Stimulated activated CD8-positive, alpha-beta memory T cell treated with anti-CD3 and anti-CD28 coated beads, Interleukin-4, amount 100 ng/mL, for 24 hours (primary cell): ENCODE measurements around the gene MYO9A.

Source experiments
- DNase-seq: peaks from one replicate; pipeline ENCODE4 v3.0.0-alpha.2; 2020; ENCODE audit warnings: low read depth

Gene MYO9A, protein sequence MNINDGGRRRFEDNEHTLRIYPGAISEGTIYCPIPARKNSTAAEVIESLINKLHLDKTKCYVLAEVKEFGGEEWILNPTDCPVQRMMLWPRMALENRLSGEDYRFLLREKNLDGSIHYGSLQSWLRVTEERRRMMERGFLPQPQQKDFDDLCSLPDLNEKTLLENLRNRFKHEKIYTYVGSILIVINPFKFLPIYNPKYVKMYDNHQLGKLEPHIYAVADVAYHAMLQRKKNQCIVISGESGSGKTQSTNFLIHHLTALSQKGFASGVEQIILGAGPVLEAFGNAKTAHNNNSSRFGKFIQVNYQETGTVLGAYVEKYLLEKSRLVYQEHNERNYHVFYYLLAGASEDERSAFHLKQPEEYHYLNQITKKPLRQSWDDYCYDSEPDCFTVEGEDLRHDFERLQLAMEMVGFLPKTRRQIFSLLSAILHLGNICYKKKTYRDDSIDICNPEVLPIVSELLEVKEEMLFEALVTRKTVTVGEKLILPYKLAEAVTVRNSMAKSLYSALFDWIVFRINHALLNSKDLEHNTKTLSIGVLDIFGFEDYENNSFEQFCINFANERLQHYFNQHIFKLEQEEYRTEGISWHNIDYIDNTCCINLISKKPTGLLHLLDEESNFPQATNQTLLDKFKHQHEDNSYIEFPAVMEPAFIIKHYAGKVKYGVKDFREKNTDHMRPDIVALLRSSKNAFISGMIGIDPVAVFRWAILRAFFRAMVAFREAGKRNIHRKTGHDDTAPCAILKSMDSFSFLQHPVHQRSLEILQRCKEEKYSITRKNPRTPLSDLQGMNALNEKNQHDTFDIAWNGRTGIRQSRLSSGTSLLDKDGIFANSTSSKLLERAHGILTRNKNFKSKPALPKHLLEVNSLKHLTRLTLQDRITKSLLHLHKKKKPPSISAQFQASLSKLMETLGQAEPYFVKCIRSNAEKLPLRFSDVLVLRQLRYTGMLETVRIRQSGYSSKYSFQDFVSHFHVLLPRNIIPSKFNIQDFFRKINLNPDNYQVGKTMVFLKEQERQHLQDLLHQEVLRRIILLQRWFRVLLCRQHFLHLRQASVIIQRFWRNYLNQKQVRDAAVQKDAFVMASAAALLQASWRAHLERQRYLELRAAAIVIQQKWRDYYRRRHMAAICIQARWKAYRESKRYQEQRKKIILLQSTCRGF (N-terminal part only)

DNA sequence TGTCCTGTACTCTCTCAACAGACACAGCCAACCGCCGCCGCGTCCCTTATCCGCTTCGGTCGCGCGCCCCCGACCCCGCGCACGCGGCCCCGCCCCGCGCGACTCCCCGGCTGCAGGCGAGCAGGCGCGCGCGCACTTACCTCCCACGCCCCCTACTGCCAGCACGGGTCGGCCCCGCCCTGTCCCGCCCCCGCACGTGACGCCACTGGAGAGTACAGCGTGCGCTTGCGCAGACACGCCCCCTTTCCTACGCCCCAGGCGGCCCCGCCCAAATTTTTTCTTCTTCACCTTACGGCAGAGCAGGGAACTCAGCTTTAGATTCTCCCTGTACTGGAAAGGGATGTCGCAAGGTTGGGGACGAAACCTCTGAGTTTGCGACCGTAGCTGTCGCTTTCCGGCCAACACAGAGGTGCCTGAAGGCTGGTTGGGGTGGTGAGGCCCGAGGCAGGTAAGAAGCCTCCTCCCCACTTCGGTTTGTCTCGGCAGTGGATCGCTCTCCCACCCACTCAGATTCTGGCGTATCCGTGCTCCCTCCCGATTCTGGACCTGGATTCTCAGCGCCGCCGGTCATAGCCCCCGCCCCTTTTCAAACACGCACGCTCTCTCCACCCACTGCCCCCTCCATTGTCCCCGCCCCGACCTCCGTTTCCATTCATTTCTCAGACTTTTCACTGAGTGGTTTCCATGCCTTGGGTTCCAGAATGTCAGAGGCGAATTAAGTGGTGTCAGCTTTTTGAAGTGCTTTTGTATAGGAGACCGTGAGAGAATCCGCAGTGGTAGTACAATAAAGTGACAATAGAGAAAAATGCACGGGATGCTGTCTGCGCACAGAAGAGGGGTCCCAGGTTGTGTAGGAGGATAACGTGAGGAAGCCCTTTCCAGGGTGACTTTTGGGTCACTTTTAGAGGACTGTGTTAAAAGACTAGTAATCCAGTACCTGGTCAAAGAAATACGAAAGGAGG, at the start of gene MYO9A, which contains the start of gene SENP8:
Gene MYO9A, minus strand, starts transcription at position 134 of the 962 bp plus-strand sequence. CDS start 71,587 bp downstream, outside the sequence.
Gene SENP8, plus strand, starts transcription at position 387 of the 962 bp plus-strand sequence. CDS start 21,221 bp downstream, outside the sequence.
- DNase-seq, result peak; percentile 98

DNA sequence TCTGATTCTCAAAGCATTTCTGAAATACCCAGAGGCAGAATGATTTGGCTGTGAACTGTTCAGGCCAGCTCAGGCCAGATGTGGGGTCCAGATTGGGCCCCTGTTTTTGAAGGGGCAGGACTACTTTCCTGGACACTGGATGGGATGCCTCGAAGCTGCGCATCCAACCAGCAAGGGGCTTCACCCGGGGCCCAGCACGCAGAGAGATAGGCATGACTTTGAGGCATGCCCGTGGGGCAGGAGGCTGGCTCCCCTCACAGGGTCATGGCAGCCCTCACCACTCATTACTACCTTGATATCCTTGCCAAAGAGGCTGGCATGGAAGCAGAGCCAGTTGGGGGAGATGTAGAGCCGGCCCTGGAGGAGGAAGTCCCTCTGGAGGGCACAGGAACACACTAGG, 49.5 kb upstream of the MYO9A start:
- DNase-seq, result no peak

DNA sequence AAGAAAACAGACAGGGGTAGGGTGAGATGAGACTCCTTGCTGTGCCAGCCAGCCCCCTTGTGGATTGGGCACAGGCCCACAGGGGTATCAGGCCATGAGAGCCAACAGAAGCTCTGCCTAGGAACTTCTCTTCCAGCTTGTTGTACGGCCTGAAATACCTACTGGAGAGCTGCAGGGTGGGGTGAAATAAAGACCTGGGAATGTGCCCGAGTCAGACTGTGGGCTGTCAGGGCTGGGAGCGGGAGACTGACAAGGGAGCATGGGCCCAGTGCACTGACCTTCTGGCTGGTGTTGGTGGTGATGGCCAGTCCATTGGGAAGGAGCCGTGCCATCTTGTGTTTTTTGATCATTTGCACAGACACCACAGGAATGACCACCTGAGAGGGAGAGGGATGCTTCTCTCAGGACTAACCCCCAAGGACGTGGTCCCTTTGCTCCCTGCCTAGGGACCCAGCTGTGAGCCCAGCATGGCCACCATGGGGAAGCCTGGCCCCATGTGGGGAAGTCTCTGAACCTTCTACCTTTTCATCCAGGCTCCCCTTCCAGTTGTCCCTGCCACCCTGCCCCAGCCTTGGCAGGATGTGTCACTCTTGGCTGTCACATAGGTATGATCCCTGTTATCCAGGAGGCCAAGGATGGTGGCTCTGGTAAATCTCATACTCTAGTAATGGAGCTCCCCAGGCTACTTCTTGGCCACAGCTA, 48.9 kb upstream of the MYO9A start:
- no peak for DNase-seq

DNA sequence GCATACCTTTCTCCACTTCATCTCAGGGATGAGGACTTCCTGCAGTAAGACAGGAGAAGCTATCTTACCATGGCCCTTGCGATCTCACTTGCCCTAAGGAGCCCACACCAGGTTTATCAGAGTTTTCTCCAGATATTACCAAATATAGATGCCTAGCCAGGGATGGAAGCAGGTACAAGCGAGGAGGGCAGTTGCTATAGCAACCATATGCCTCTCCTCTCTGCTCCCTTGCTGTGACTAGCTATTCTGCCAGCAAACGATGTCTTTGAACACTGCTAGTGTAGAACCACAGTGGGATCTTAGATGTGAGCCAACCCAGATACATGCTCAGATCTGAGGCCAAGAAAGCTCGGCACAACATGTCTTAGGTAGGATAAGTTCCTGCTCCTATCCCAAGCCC, 45.8 kb upstream of the MYO9A start:
- DNase-seq, result no peak

DNA sequence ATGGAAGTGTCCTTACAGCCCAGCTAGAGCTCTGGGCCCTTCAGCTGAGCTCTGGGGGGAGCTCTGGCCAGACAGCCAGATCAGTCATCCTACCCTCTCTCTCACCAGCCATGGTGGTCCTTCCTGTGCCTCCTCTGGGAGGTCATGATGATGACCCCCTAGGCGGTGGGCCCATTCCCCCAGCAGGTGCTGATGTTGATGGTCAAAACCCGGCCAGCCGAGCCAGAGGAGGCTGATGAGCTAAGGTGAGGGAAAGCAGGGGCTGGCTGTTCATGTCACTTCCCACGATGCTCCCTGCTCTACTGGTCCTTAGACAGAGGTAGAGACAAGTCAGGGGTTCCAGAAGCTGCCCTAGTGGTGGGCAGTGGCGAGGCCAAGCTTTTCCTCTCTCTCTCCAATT, 44.6 kb upstream of the MYO9A start:
- no peak for DNase-seq

DNA sequence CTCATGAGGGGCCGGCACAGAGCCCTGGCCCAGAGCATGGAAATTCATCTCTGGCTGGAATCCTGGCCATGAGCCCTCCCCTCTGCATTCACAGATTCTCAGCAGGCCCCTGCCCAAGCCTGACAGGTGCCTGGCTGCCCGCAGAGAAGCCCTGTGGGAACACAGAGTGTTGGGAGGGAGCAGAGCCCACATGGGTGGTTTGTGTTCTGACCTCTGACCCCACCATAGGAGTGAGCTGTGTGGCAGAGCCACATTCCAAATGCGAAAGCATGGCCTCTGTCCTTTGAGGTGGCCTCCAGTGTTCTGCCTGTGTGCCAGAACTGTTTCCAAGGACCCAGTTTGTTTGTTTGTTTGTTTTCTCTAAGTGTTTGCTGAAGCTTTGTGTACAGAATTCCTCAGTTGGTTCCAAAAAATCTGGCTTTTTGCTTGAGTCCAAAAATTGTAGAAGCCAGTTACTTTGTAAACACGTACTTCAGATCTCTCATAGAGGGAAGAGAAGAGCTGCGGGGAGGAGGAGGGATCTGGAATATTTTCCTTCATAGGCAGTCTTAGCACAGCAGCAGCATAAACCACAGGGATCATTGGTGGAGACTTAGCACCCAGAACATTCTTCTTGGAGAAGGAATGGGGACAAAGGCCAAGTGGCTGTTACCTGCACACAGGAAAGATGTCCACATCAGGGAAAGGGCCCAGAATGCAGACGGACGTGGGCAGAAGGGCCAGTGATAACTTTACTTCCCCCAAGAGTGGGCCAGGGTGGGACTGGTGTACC, 43.6 kb upstream of the MYO9A start:
- DNase-seq, result no peak

DNA sequence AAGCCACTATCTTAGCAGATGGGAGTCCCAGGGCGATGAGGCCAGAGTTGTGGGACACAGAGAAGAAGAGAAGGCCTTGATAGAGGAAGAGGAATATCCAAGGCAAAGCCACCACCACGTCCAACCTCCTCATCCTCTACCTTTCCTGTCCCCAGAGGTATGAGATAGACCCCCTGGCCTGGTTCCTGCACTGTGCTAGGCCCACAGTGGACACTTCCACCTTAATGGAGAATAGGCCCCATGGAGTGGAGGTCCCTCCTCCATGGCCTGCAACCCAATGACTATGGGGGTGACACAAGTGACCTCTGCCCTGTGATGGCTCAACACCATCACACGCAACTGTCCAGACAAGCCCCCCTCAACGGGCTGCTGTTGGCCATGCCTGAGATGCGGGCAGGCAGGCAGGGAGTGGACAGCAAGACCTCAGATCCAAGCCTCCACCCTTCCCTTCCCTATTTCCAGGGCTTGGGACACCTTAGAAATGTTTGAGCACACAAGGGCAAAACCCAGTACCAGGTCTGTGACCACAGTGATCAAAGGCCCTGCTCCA, 42.8 kb upstream of the MYO9A start:
- no peak for DNase-seq

DNA sequence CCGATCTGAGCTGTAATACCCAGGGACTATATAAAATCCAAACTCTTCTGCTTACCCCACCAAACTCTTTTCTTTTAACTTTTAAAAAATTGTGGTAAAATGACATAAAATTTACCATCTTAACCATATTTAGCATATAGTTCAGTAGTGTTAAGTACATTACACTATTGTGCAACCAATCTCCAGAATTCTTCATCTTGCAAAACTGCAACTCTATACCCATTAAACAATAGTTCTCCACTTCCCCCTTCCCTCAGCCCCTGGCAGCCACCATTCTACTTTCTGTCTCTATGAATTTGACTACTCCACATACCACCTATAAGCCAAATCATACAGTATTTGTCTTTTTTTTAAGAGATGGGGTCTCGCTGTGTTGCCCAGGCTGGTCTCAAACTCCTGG, 39.0 kb upstream of the MYO9A start:
- no peak for DNase-seq

DNA sequence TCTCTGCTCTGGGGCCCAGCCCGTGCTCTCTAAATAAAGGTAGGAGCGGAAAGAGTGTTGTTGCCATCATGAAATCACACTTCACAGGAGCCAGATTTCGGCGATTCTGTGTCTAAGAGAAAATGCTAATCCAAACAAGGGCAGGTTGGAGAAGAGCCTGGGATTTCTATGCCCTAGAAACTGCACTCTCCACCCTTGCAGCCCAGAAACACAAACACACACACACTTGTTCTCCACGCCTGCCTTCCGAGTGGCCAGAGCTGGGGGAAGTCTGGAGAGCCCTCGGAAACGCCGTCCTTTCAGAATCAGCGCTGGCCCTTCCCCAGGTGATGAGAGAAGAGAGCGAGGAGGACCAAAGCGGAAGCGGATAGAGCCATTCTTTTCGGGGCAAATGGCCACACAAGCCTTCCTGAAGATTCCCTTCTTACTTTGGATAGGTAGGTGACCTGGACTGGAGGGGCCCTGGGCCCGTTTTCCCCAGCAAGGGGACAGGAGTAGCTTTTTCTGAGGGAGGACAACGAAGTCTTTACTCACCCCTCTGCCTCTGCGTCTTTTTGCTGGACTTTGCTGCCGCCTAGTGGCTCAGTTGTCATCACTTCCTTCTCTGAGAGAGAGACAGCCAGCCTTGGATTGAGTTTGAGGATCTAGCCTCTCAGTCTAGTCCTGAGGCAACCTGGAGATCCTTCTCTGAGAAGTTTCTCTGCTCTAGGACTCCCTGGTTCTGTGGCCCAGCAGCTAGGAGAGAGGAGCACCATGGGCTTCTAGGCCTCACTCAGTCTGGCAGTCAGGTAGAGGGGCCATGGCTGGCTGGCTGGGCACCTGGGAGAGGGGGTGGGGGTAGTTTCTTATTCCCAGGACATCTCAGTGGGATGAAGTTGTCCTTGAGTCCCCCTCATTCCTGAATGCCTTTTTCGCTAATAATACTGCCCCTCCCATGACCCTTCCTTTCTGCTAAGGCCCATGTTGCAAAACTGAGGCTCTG, 38.0 kb upstream of the MYO9A start:
- DNase-seq, result peak; percentile 68

DNA sequence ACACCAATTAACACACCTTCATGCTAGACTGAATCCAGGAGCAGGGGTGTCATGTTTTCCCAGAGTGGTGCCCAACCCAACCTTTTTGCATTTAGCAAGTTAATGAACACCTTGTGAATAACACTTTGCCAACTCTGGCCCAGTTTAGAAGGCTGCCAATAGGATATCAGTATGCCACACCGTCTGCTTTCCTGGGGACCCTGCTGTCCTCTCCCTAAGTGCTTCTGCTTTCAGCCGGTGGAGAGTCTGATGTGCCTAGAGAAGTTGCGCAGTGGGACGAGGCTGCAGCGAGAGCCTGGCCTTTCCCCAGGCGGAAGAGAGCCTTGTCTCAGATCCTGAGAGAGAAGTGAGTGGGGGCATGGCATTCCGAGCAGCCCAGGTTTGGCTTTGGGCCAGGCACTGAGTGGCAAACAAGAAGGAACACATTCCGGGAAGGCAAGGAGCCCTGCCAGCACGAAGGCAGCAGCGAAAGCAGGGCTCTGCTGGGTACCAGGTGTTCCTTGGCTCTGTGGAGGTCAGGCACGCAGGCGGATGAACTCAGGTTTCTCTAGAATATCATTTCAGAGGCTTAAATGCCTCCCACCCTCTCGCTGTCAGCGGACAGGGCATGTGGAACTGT, 37.2 kb upstream of the MYO9A start:
- DNase-seq, result no peak

DNA sequence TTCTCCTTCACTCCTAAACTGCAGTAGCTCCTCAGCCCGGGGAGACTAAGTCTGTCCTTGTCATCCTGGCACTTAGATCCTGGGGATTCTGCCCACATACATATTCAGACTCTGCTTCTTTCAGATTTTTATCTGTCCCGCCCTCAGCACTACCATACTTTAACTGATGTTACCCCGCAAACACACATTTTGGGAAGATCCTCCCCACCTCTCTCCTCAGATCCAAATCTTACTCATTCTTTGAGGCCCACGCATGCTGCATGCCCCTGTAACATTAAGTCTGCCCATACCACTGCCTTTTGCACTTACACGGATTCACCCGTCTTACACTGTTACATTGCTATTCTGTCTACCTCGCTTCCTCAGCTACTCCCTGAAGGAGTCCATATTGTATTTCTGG, 36.4 kb upstream of the MYO9A start:
- no peak for DNase-seq

DNA sequence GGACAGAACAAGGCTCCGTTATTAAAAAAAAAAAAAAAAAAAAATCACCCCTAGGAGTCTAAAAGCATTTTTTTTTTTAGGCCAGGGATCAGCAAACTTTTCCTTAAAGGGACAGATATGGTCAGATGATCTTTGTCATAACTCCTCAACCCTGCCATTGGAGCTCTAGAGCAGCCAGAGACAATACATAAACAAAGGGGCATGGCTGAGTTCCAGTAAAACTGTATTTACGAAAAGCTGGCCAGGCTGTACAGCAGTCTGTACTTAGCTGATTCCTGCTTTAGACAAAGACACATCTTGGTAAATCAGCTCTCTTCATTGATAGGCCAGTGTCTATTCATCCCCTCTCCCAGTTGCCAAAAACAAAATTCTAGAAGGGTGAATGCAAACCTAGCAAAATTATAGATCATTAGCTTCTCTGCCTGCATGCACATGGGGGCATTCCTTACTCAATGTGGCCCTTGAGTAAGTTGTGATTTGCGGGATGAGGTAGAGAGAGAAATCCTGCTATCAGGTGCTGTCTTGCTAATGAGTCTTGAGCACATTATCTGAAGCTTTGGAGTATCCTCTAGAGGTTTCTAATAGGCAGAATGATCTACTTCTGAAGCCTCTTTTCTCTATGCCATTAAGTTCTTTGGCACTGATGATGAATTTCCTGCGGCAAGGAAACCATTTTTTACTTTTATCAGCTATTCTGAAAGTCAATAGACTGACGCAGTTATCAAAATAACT, 35.5 kb upstream of the MYO9A start:
- no peak for DNase-seq

DNA sequence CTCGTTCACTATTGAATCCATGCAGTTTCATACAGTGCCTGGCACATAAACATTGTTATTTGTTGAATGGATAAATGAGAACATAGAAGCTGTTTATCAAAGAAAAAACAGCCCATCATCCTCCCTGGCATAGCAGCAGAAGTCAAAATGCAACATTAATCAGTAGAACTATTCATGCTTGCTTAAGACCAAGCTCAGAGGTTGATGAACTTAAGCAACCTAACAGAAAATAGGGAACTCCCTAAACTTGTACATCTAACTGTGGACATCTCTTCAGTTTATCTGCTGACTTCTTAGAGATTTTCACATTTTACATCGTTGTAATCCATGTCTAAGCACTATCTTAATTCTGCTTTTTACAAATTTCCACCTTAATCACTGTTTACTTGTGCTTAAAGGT, 29.5 kb upstream of the MYO9A start:
- DNase-seq, result no peak

DNA sequence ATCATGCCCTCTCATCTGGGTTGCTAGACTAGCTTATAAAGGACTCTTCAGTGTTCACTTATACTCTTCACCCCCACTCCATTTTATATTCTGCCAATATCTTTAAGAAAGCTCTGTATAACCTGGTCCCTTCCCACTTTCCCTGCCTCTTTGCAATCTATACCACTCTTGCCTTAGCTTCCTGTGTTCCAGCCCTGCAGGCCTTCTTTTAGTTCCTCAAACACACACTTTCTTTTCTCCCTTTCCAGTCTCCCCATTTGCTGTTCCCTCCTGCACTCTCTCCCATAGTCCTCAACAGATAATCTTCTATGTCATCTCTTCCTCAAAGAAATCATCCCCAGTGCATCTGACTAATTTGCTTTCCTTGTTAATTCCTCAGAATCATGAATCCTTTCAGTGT, 29.0 kb upstream of the MYO9A start:
- DNase-seq, result no peak

DNA sequence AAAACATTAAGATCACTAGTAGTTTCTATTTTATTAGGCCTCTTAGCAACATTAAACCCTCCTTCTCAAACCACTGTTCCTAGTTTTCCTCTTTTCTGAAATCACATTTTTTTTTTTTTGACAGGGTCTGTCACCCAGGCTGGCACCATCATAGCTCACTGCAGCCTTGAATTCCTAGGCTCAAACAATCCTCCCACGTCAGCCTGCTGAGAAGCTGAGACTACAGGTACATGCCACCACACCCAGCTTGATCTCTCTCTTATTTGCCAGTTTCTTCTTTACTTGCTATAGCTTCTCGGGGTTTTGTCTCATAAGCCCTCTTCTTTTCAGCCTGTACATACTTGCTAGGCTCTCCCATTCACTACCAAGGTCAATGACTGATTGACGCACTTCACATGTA, 28.3 kb upstream of the MYO9A start:
- DNase-seq, result no peak

DNA sequence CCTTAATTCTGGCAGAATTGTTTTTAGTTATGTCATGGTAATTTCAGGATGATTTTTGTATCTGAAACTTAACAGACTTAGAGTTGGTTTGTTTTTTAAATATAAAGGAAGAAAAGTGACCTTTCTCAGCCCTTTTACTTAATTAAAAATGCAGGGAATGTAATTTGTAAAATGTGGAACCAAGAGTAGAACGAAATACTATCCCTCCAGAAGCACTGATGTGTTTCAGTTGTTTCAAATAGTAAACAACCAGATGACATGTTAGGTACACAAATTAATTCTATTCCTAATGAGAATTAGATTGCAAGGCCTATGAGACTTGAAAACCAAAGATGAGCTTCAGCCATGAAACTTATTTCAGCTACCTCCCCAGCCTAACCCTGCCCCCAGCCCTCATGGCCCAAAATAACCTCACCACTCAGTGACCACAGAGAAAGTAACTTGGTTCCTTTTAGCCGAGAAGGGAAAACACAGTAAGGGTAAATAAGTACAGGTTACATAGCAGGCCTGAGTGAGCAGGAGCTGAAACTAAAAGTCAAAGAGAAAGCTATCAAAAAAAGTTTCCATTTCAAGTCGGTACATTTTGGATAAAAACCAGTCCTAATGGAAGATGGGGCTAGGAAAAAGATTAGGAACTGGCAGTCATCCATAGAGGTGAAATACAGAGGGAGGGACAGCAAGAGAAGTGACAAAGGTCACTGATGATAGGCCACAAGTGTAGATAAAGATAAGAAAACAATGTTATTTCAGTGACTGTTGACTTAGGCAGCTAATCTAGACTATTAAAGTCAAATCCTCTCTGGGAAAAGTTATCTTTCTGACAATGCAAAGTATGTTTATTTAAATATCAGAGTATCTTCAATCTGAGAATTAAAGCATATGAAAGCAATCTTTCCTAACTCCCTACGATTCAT, 23.5 kb upstream of the MYO9A start:
- DNase-seq, result no peak
